SU-DHL-6 (cell line): ENCODE data around the gene NFATC1.

ENCODE experiments used
- H2AFZ ChIP-seq: fragments of 200-600 bp; sonication (generic); 2 replicates; pipeline ENCODE4 v1.6.1; 2014; ENCODE audit warnings: low read depth, mild to moderate bottlenecking, moderate library complexity, mixed read lengths, antibody characterized with exemption, low read length; ENCODE audit not compliant: severe bottlenecking
- H3F3A ChIP-seq: fragments of 200-600 bp; shearing (Covaris generic); 2 replicates; pipeline ENCODE4 v1.6.0; 2016; ENCODE audit warnings: antibody characterized with exemption, mild to moderate bottlenecking; ENCODE audit not compliant: insufficient read depth
- H3K27ac ChIP-seq: fragments of 200-600 bp; sonication (generic); 2 replicates; pipeline ENCODE4 v1.5.1; 2016; ENCODE audit warnings: low read depth, mild to moderate bottlenecking, low read length, moderate library complexity, mixed read lengths
- H3K27me3 ChIP-seq: fragments of 200-600 bp; sonication (generic), shearing (Covaris generic); 2 replicates; pipeline ENCODE4 v1.6.0; 2014; ENCODE audit warnings: mild to moderate bottlenecking, low read length
- H3K36me3 ChIP-seq: fragments of 200-600 bp; sonication (generic); 2 replicates; pipeline ENCODE4 v1.6.1; 2014; ENCODE audit warnings: mild to moderate bottlenecking, low read length, mixed read lengths
- H3K4me2 ChIP-seq: fragments of 300-600, 200-600 bp; shearing (Covaris generic), sonication (generic); 2 replicates; pipeline ENCODE4 v1.6.0; 2014; ENCODE audit warnings: low read length, low read depth, mild to moderate bottlenecking; ENCODE audit not compliant: poor library complexity, severe bottlenecking
- H3K4me3 ChIP-seq: fragments of 200-600 bp; sonication (generic); 2 replicates; pipeline ENCODE4 v1.5.1; 2014; ENCODE audit warnings: antibody characterized with exemption, low read length, mild to moderate bottlenecking, mixed read lengths; ENCODE audit not compliant: insufficient read depth, poor library complexity, severe bottlenecking
- H3K79me2 ChIP-seq: fragments of 200-600 bp; sonication (generic); 2 replicates; pipeline ENCODE4 v1.6.1; 2014; ENCODE audit warnings: mild to moderate bottlenecking, low read length, moderate library complexity; ENCODE audit not compliant: insufficient read depth
- H3K9ac ChIP-seq: fragments of 200-600 bp; sonication (generic); 2 replicates; pipeline ENCODE4 v1.7.0; 2014; ENCODE audit warnings: mild to moderate bottlenecking, low read length
- H3K9me2 ChIP-seq: fragments of 200-600 bp; sonication (generic); replicated peaks from 2 replicates; pipeline ENCODE4 v1.6.1; 2014; ENCODE audit warnings: low read length; ENCODE audit not compliant: insufficient read depth
- H3K9me3 ChIP-seq: fragments of 200-600 bp; sonication (generic); 2 replicates; pipeline ENCODE4 v1.6.1; 2014; ENCODE audit warnings: low read length, mixed read lengths; ENCODE audit not compliant: insufficient read depth
- H4K20me1 ChIP-seq: fragments of 200-600 bp; sonication (generic); 2 replicates; pipeline ENCODE4 v1.6.1; 2014; ENCODE audit warnings: low read depth, mild to moderate bottlenecking, antibody characterized with exemption, low read length, moderate library complexity, mixed read lengths
- CTCF ChIP-seq: fragments of 200-600 bp; sonication (generic); IDR thresholded peaks from one replicate; pipeline ENCODE4 v1.5.1; 2017; ENCODE audit warnings: antibody characterized with exemption, mild to moderate bottlenecking, low read length, moderate library complexity; ENCODE audit not compliant: insufficient read depth, poor library complexity, severe bottlenecking
- EZH2phosphoT487 ChIP-seq: fragments of 200-600 bp; sonication (generic), shearing (Covaris generic); conservative IDR thresholded peaks from 2 replicates; pipeline ENCODE4 v1.6.1; 2018; ENCODE audit warnings: mild to moderate bottlenecking, antibody characterized with exemption, low read length, moderate library complexity, mixed read lengths

The NFATC1 gene

GRCh38 chr18:79508565-79509535, 113.1 kb downstream of the NFATC1 start:
- Histone ChIP-seq H2AFZ (no peak overlapping the region), H3K9me2 (no peaks in the 10 kb centered on the region), H3K27ac (no peak overlapping the region), H3K36me3 (no peaks in the 10 kb centered on the region), H3K79me2 (no peaks in the 10 kb centered on the region), H3K27me3 (no peaks in the 10 kb centered on the region), H3F3A (no peaks in the 10 kb centered on the region), H3K4me2 (no peak overlapping the region), H4K20me1 (no peaks in the 10 kb centered on the region), H3K4me3 (no peak overlapping the region), H3K9me3 (no peaks in the 10 kb centered on the region), H3K9ac (no peak overlapping the region)
- TF ChIP-seq EZH2phosphoT487 (no peak), CTCF (no peak)

- H3K9me2 ChIP-seq, result no peaks in the 10 kb centered on the region
- no peaks in the 10 kb centered on the region for H3F3A ChIP-seq
- no peak overlapping the region for H3K9ac ChIP-seq
- no peaks in the 10 kb centered on the region for H3K27me3 ChIP-seq
- no peak for TF ChIP-seq CTCF
- TF ChIP-seq EZH2phosphoT487, result no peak
- H3K4me2 ChIP-seq, result no peak overlapping the region
- no peaks in the 10 kb centered on the region for H3K79me2 ChIP-seq
- no peak overlapping the region for H2AFZ ChIP-seq
- no peak overlapping the region for H3K4me3 ChIP-seq
- no peaks in the 10 kb centered on the region for H3K36me3 ChIP-seq
- no peaks in the 10 kb centered on the region for H4K20me1 ChIP-seq
- no peak overlapping the region for H3K27ac ChIP-seq
- no peaks in the 10 kb centered on the region for H3K9me3 ChIP-seq
These were observed 113.8 kb downstream of the NFATC1 start for GRCh38 chr18:79509536-79509930.

- no peaks in the 10 kb centered on the region for H3K79me2 ChIP-seq
- H3K27ac ChIP-seq, result no peak overlapping the region
- H3K36me3 ChIP-seq, result no peaks in the 10 kb centered on the region
- no peaks in the 10 kb centered on the region for H3K9me3 ChIP-seq
- no peak overlapping the region for H3K9ac ChIP-seq
- TF ChIP-seq CTCF (no peak), EZH2phosphoT487 (no peak)
- H2AFZ ChIP-seq, result no peak overlapping the region
- H3K4me2 ChIP-seq, result no peak overlapping the region
- no peaks in the 10 kb centered on the region for H3K27me3 ChIP-seq
- no peaks in the 10 kb centered on the region for H3K9me2 ChIP-seq
- no peak overlapping the region for H3K4me3 ChIP-seq
- no peaks in the 10 kb centered on the region for H3F3A ChIP-seq
- H4K20me1 ChIP-seq, result no peaks in the 10 kb centered on the region
These were observed 114.4 kb downstream of the NFATC1 start for GRCh38 chr18:79510046-79510685.
